IMR-90 (cell line): ENCODE data around the gene SMARCA4. TPM values are rescaled to one million over a fixed set of nuclear protein-coding genes. Genes with fewer than 3 reads are reported as not detected.

Experiments
- CHD1 ChIP-seq: IDR thresholded peaks from 2 replicates; pipeline ENCODE4 v1.6.1; 2012; ENCODE audit warnings: low read depth, low read length, improper control_type of control experiment
- ELK1 ChIP-seq: fragments of 150-350 bp; IDR thresholded peaks from 2 replicates; pipeline ENCODE4 v1.6.1; 2016; ENCODE audit warnings: low read depth, mild to moderate bottlenecking, low read length, moderate library complexity, borderline replicate concordance
- MAZ ChIP-seq: IDR thresholded peaks from 2 replicates; pipeline ENCODE4 v1.6.1; 2012; ENCODE audit warnings: low read depth, mild to moderate bottlenecking, low read length, improper control_type of control experiment, moderate library complexity, borderline replicate concordance
- POLR2A ChIP-seq: IDR thresholded peaks from 2 replicates; pipeline ENCODE4 v1.6.1; 2012; ENCODE audit warnings: mild to moderate bottlenecking, low read depth, low read length
- RAD21 ChIP-seq: IDR thresholded peaks from 2 replicates; pipeline ENCODE4 v1.6.1; 2012; ENCODE audit warnings: low read length, improper control_type of control experiment
- SMC3 ChIP-seq: fragments of 150-350 bp; IDR thresholded peaks from 2 replicates; pipeline ENCODE4 v1.6.1; 2016; ENCODE audit warnings: low read depth, mild to moderate bottlenecking, antibody characterized with exemption, low read length, moderate library complexity
- polyA plus RNA-seq, 3 experiments: library from polyadenylated mRNA; depleted of rRNA; stranded (reverse); fragments of >200 nt; gene quantifications; 2 replicates each; pipeline ENCODE4 v1.2.3, GENCODE V29; 2012; ENCODE audit warnings: low replicate concordance in 1 of 3
- total RNA-seq: library from RNA; depleted of rRNA; stranded (reverse); fragments of >200 nt; gene quantifications from 2 replicates; pipeline ENCODE4 v1.2.3, GENCODE V29; 2012

SMARCA4 gene
- total and polyA plus RNA-seq, 2 of the 4 experiments (the other 2 are of a cell fraction) = 41.4 to 85.6 TPM

- TF ChIP-seq MAZ (peak; percentile 23; the same call in 1 of the 2 replicates), ELK1 (no peak), POLR2A (no peak), CHD1 (no peak), SMC3 (peak; percentile 77), RAD21 (peak; percentile 80)
Measured at GRCh38 chr19:11035441-11036377, 74.9 kb downstream of the SMARCA4 start (continued).
